Upper lobe of right lung (tissue), 1 donor: ENCODE measurements around the gene PHLPP1. TPM values are rescaled to one million over a fixed set of nuclear protein-coding genes. Genes with fewer than 3 reads are reported as not detected.
"Not testable (repeated sequence)": the region's sequence is repeated elsewhere in the genome, so short reads cannot be mapped to it uniquely, and the experiment has no call there.

Experiments
- ATAC-seq: fragments of 200-7000 bp; cut with Tn5 transposase; one replicate; pipeline ENCODE4 v1.9.1; 2020; ENCODE audit warnings: mild to moderate bottlenecking, moderate library complexity
- DNase-seq: peaks from one replicate; pipeline ENCODE4 v3.0.0-alpha.2; 2020
- H3K27ac ChIP-seq: fragments of 200-600 bp; one replicate; pipeline ENCODE4 v1.8.0; 2022
- H3K27me3 ChIP-seq: fragments of 200-600 bp; one replicate; pipeline ENCODE4 v1.8.0; 2022; ENCODE audit warnings: mild to moderate bottlenecking
- H3K36me3 ChIP-seq: fragments of 200-600 bp; one replicate; pipeline ENCODE4 v1.8.0; 2022
- H3K4me1 ChIP-seq: fragments of 200-600 bp; one replicate; pipeline ENCODE4 v1.8.0; 2022
- H3K4me3 ChIP-seq: fragments of 200-600 bp; one replicate; pipeline ENCODE4 v1.8.0; 2022; ENCODE audit warnings: mild to moderate bottlenecking
- H3K9me3 ChIP-seq: fragments of 200-600 bp; one replicate; pipeline ENCODE4 v1.8.0; 2022
- CTCF ChIP-seq: fragments of 200-600 bp; IDR thresholded peaks from one replicate; pipeline ENCODE4 v1.8.0; 2022; ENCODE audit warnings: antibody characterized with exemption
- intact Hi-C: fragments of 100-400 bp; cut with DNase I; formaldehyde crosslinking; loops from one replicate; pipeline ENCODE4 v1.11.0; 2022
- total RNA-seq: library from RNA; stranded (reverse); fragmentation: NEBNext Ultra II Directional; extraction: Animal tissue kit (Norgen Biotek cat#: 25700); gene quantifications from one replicate; pipeline ENCODE4 v1.2.1, GENCODE V29; 2021
- donor health status: DM: no; HTN: yes; CAD: no; lungs with severe emphysema.

The PHLPP1 gene
- total RNA-seq, 1 donor from 2014 or later = 11.9 TPM

- DNase-seq = no peak
- no peak overlapping the region for H3K4me3 ChIP-seq
- no peaks in the 10 kb centered on the region for H3K27me3 ChIP-seq
- H3K4me1 ChIP-seq = no peaks in the 10 kb centered on the region
- intact Hi-C loops = no loop called here
- H3K9me3 ChIP-seq = no peaks in the 10 kb centered on the region
- TF ChIP-seq CTCF = no peak
- H3K27ac ChIP-seq = no peak overlapping the region
- ATAC-seq = peak; percentile 76
- no peaks in the 10 kb centered on the region for H3K36me3 ChIP-seq
Observed at GRCh38 chr18:62808123-62808522, 92.8 kb downstream of the PHLPP1 start.

- H3K9me3 ChIP-seq, H3K4me3 ChIP-seq: not testable (repeated sequence)
- peak; percentile 72 for DNase-seq
Observed at GRCh38 chr18:62809445-62809844, 94.1 kb downstream of the PHLPP1 start.

DNA sequence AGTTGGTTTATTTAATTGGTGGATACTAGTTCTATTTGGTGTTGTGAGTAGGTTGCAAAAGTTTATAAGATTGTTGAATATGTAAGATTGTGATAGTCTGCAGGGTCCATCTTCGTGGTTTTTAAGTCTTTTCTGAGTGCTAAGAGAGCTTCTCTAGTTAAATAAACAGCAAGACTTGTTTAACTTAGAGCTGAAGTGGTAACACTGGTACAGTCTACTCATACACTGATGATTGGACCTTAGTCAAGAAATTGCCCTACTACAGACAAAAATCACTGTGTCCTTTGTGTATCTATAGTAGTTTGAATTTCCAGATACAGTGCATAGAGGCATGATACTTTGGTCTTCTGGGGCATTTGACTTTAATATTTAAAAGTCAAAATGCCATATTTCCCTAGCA, 94.6 kb downstream of the PHLPP1 start:
- Histone ChIP-seq H3K27ac (no peak overlapping the region), H3K4me3 (no peak overlapping the region), H3K4me1 (no peaks in the 10 kb centered on the region), H3K9me3 (no peaks in the 10 kb centered on the region), H3K36me3 (no peaks in the 10 kb centered on the region), H3K27me3 (no peaks in the 10 kb centered on the region)
- intact Hi-C loops = no loop called here
- DNase-seq (no peak), ATAC-seq (peak; percentile 52)
- no peak for TF ChIP-seq CTCF

More at GRCh38 chr18:62809445-62809844, 94.1 kb downstream of the PHLPP1 start:
- H3K36me3 ChIP-seq, H3K4me1 ChIP-seq, H3K27ac ChIP-seq, H3K27me3 ChIP-seq, intact Hi-C loops: not testable (repeated sequence)
- ATAC-seq = peak; percentile 53

- Histone ChIP-seq H3K4me1 (no peaks in the 10 kb centered on the region), H3K27ac (no peak overlapping the region), H3K9me3 (no peaks in the 10 kb centered on the region), H3K4me3 (no peak overlapping the region), H3K27me3 (no peaks in the 10 kb centered on the region), H3K36me3 (no peaks in the 10 kb centered on the region)
- ATAC-seq (no peak), DNase-seq (no peak)
- no peak for TF ChIP-seq CTCF
- intact Hi-C loops = no loop called here
Observed at GRCh38 chr18:62810682-62811081, 95.3 kb downstream of the PHLPP1 start.

DNA sequence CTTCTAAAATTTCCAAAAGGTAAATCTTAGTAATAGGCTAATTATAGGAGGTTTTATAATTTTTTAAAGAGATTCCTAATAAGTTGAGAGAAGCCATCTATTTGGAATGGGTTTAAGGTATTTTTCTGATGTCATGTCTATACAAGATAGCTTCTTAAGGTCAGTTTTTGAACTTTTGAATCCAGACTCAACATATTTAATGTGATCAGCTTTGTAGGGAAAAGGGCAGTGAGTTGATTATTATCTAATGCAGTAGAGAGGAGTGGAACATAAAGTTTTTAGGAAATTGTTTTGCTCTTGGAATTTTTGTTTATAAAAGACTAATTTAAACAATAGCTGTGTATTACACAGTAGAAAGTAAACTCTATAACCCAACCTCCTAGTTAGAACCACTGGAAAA, 96.3 kb downstream of the PHLPP1 start:
- Histone ChIP-seq H3K4me3 (no peak overlapping the region), H3K27ac (no peak overlapping the region), H3K4me1 (no peaks in the 10 kb centered on the region), H3K27me3 (no peaks in the 10 kb centered on the region), H3K9me3 (no peaks in the 10 kb centered on the region), H3K36me3 (no peaks in the 10 kb centered on the region)
- DNase-seq = no peak
- no peak for ATAC-seq
- no peak for TF ChIP-seq CTCF
- intact Hi-C loops = no loop called here

- intact Hi-C loops = no loop called here
- Histone ChIP-seq H3K4me1 (no peaks in the 10 kb centered on the region), H3K27ac (no peak overlapping the region), H3K4me3 (no peak overlapping the region), H3K27me3 (no peaks in the 10 kb centered on the region), H3K9me3 (no peaks in the 10 kb centered on the region), H3K36me3 (no peaks in the 10 kb centered on the region)
- no peak for TF ChIP-seq CTCF
- DNase-seq (no peak), ATAC-seq (peak; percentile 18)
Observed at GRCh38 chr18:62812242-62812641, 96.9 kb downstream of the PHLPP1 start.
